Left ventricle myocardium inferior (tissue), 1 donor: Measurements from ENCODE around the gene FYB2. TPM values are rescaled to one million over a fixed set of nuclear protein-coding genes. Genes with fewer than 3 reads are reported as not detected.
A peak's percentile ranks its signal among the peaks of the same experiment; 100 is the strongest.

ENCODE experiments used
- DNase-seq: peaks from one replicate; pipeline ENCODE4 v3.0.0-alpha.2; 2020
- H3K27ac ChIP-seq: fragments of 200-600 bp; replicated peaks from 2 replicates; pipeline ENCODE4 v1.8.0; 2021
- H3K27me3 ChIP-seq: fragments of 200-600 bp; 2 replicates; pipeline ENCODE4 v1.8.0; 2021; ENCODE audit warnings: low read depth
- H3K36me3 ChIP-seq: fragments of 200-600 bp; 2 replicates; pipeline ENCODE4 v1.8.0; 2021
- H3K4me1 ChIP-seq: fragments of 200-600 bp; 2 replicates; pipeline ENCODE4 v1.8.0; 2021
- H3K4me3 ChIP-seq: fragments of 200-600 bp; 2 replicates; pipeline ENCODE4 v1.8.0; 2021; ENCODE audit warnings: mild to moderate bottlenecking, moderate library complexity
- H3K9me3 ChIP-seq: fragments of 200-600 bp; replicated peaks from 2 replicates; pipeline ENCODE4 v1.8.0; 2021
- intact Hi-C: fragments of 100-400 bp; cut with micrococcal nuclease; formaldehyde crosslinking; loops from one replicate; pipeline ENCODE4 v1.11.0; 2022
- long read RNA-seq: library from polyadenylated mRNA; unstranded; transcript quantifications from one replicate; pipeline ENCODE4 v2.0.0, GENCODE V29; 2021
- total RNA-seq: library from RNA; stranded (reverse); fragmentation: NEBNext Ultra II Directional; extraction: Animal tissue kit (Norgen Biotek cat#: 25700); gene quantifications from one replicate; pipeline ENCODE4 v1.2.1, GENCODE V29; 2021
- TF ChIP-seq, protein P1 (sequence below): fragments of 200-600 bp; IDR thresholded peaks from 2 replicates; pipeline ENCODE4 v1.8.0; 2021; ENCODE audit warnings: antibody characterized with exemption, mild to moderate bottlenecking, borderline replicate concordance
- donor health status: DM: no; HTN: yes; CAD: no; lungs with severe emphysema.

The FYB2 gene, protein sequence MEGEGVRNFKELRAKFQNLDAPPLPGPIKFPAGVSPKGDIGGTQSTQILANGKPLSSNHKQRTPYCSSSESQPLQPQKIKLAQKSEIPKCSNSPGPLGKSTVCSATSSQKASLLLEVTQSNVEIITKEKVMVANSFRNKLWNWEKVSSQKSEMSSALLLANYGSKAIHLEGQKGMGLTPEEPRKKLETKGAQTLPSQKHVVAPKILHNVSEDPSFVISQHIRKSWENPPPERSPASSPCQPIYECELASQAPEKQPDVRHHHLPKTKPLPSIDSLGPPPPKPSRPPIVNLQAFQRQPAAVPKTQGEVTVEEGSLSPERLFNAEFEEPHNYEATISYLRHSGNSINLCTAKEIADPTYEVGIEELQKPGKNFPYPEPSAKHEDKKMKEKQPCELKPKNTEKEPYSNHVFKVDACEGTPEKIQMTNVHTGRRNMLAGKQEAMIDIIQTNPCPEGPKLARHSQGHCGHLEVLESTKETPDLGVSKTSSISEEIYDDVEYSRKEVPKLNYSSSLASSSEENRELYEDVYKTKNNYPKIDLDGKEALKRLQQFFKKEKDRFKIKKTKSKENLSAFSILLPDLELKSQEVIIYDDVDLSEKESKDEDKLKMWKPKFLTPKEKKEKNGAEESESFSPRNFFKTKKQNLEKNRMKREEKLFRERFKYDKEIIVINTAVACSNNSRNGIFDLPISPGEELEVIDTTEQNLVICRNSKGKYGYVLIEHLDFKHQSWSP
- total RNA-seq: 5.7 TPM
- long read RNA-seq, partial matches to known transcripts: 0 of 4 reads
- long read RNA-seq, other reads (novel, unspliced or antisense): 4 of 4 reads

DNA sequence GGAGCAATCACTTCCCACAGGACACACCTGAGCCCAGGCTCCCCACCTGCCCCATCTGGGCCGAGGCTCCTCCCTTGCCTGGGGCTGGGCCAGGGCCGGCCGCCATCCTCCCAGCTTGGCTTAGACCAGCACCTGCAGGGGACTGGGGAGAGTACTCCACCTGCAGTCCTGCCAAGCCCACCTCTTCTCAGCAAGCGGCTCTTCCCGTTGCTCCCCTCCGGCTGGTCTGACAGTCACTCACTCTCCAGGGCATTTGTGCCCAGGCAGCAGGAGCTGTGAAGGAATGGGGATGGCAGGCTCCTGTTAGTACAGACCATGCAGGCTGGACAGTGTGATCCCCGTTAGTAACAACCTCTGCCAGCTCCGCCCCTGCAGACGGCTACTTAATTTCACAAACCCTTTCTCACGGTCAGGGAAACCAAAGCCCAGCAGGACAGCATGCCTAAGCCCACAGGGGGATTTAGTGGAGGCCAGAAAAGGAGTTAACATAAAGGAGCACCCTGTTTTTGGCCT, at the start of gene FYB2:
Gene FYB2 (minus strand): TSS at position 18 of the 513 bp plus-strand sequence. CDS start 114 bp downstream, outside the sequence.
- peak; percentile 22 for DNase-seq
- intact Hi-C loops: no loop called here
- Histone ChIP-seq H3K36me3 (no peaks in the 10 kb centered on the region), H3K27ac (peak within 1 kb of the TSS; percentile 92), H3K27me3 (no peaks in the 10 kb centered on the region), H3K4me1 (peaks cover 23% of the 10 kb centered on the region), H3K9me3 (peaks cover 8% of the 10 kb centered on the region), H3K4me3 (peak within 1 kb of the TSS; percentile 59)
- TF ChIP-seq, protein P1, sequence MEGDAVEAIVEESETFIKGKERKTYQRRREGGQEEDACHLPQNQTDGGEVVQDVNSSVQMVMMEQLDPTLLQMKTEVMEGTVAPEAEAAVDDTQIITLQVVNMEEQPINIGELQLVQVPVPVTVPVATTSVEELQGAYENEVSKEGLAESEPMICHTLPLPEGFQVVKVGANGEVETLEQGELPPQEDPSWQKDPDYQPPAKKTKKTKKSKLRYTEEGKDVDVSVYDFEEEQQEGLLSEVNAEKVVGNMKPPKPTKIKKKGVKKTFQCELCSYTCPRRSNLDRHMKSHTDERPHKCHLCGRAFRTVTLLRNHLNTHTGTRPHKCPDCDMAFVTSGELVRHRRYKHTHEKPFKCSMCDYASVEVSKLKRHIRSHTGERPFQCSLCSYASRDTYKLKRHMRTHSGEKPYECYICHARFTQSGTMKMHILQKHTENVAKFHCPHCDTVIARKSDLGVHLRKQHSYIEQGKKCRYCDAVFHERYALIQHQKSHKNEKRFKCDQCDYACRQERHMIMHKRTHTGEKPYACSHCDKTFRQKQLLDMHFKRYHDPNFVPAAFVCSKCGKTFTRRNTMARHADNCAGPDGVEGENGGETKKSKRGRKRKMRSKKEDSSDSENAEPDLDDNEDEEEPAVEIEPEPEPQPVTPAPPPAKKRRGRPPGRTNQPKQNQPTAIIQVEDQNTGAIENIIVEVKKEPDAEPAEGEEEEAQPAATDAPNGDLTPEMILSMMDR: no peak

DNA sequence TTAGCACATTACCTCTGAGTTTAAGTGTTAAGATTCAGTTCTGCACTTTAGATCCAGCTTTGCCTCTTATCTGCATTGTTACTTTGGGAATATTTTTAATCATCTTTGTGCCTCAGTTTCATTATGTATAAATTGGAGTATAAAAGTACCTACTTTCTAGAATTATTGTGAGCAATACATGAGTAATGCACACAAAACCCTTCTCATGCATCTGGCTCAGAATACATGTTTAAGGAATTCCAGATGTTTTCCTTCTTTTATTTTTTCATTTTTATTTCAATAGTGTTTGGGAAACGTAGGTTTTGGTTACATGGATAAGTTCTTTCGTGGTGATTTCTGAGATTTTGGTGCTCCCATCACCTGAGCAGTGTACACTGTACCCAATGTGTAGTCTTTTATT, 49.6 kb upstream of the FYB2 start:
- TF ChIP-seq, protein P1: no peak
- Histone ChIP-seq H3K9me3 (no peaks in the 10 kb centered on the region), H3K36me3 (no peaks in the 10 kb centered on the region), H3K4me1 (no peaks in the 10 kb centered on the region), H3K27me3 (peaks cover 34% of the 10 kb centered on the region), H3K27ac (no peak overlapping the region), H3K4me3 (no peak overlapping the region)
- intact Hi-C loops: no loop called here
- DNase-seq: no peak

DNA sequence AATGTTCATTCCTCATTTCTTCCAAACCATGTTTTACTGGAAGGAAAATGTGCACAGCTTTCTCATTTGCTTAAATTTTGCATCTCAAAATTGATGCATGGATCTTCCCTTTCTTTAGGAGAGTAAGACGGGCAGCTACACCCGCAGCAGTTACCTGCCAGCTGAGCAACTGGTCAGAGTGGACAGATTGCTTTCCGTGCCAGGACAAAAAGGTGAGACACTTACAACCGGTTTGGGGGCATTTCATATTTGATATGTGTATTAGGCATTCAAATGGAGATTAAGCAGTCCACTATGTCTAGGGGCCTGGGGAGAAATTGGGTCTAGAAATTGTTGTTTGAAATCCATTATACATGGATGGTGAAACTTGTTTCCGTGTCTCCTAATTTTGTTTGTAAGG, 48.3 kb upstream of the FYB2 start:
- Histone ChIP-seq H3K27ac (no peak overlapping the region), H3K4me1 (no peaks in the 10 kb centered on the region), H3K27me3 (peaks cover 34% of the 10 kb centered on the region), H3K36me3 (no peaks in the 10 kb centered on the region), H3K9me3 (no peaks in the 10 kb centered on the region), H3K4me3 (no peak overlapping the region)
- DNase-seq: no peak
- intact Hi-C loops: no loop called here
- TF ChIP-seq, protein P1: no peak

DNA sequence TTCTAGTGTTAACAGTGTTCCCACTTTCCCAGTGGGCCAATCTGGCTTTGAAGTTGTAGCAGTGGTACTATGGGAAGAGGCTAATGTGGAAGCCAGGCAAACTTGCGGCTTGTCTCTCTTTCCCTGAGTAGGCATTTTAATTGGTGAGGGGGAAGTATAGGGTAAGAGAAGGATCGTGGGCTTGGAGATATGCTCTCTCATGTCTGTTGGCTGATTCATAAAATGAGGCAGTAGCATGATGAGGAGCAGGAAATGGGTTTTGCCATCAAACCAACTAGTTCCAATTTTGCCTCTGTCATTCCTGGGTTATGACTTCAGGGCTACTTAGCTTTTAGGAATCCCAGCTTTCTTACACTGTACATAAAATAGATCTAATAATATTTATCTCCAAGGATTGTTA, 47.5 kb upstream of the FYB2 start:
- Histone ChIP-seq H3K27me3 (peaks cover 34% of the 10 kb centered on the region), H3K4me1 (no peaks in the 10 kb centered on the region), H3K27ac (no peak overlapping the region), H3K36me3 (no peaks in the 10 kb centered on the region), H3K9me3 (no peaks in the 10 kb centered on the region), H3K4me3 (no peak overlapping the region)
- intact Hi-C loops: no loop called here
- no peak for DNase-seq
- TF ChIP-seq, protein P1: no peak

DNA sequence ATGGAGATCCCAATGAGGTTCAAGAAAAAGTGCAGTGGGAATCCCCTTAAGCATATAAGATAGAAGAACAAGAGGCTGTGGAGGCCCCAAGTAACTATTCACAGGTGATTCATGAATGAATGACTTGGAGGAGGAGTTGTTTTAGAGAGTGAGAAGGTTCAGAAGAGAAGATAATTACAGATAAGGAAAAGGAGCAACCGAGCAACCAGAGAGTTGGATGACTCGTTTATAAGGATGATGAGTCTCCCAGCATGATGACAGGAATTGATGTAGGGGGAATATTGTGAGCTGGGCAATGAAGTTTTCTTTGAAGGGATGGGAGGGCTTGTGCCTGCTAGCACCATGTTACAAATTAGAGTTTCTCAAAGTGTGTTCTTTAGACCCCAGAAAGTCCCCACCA, 45.2 kb upstream of the FYB2 start:
- Histone ChIP-seq H3K9me3 (no peaks in the 10 kb centered on the region), H3K36me3 (no peaks in the 10 kb centered on the region), H3K27ac (no peak overlapping the region), H3K27me3 (peaks cover 23% of the 10 kb centered on the region), H3K4me3 (no peak overlapping the region), H3K4me1 (no peaks in the 10 kb centered on the region)
- intact Hi-C loops: no loop called here
- no peak for DNase-seq
- TF ChIP-seq, protein P1: no peak
